NCI-H82 treated with DMSO at 0.1 percent for 48 hours (cell line): Measurements from ENCODE around the gene RPS6KA4.
A peak's percentile ranks its signal among the peaks of the same experiment; 100 is the strongest.

Source experiments
- DNase-seq: peaks from one replicate; lab custom pipeline; 2025; ENCODE audit not compliant: unreplicated experiment; lab: John Stamatoyannopoulos, UW

Gene RPS6KA4

DNA sequence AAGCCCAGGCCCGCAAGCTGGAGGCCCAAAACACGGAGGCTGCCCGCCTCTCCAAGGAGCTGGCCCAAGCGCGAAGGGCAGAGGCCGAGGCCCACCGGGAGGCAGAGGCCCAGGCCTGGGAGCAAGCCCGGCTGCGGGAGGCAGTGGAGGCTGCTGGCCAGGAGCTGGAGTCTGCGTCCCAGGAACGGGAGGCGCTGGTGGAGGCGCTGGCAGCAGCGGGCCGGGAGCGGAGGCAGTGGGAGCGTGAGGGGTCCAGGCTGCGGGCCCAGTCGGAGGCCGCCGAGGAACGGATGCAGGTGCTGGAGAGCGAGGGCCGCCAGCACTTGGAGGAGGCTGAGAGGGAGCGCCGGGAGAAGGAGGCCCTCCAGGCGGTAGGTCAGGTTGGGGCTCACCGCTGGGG lies 14.2 kb upstream of the RPS6KA4 start:
- no peak for DNase-seq

- DNase-seq = no peak
These were observed 11.6 kb upstream of the RPS6KA4 start for GRCh38 chr11:64347193-64347867.

DNA sequence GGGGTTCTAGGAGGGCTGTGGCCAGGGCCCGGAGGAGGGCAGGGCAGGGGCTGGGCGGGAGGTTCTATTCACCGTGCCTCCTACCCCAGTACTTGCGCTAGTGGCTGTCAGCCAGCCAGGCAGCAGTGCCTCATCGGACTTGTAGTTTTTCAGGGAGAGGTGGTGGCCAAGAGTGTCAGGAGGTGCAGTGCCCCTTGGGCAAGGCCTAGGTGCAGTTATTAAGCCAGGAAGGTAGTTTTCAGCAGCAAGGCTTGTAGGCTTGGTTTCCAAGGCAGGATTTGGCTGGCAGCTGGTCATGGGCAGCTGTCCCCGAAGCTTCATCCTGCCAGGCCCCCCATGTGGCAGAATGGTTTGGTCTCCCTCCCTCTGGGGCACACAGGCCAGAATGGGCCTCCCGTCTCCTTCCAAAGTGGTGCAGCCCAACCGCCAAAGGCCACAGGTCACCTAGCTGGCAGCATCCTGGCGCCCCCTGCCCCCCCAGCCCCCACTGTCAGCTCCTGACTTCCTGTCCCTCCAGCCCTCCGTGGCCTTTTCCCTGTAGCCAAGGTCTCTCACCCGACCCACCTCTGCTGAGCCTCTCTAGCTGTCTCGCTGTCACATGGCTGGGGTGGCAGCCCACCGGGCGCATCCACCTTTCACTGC lies 10.5 kb upstream of the RPS6KA4 start:
- DNase-seq = no peak

- no peak for DNase-seq
These were observed 10.0 kb upstream of the RPS6KA4 start for GRCh38 chr11:64349025-64349387.

DNA sequence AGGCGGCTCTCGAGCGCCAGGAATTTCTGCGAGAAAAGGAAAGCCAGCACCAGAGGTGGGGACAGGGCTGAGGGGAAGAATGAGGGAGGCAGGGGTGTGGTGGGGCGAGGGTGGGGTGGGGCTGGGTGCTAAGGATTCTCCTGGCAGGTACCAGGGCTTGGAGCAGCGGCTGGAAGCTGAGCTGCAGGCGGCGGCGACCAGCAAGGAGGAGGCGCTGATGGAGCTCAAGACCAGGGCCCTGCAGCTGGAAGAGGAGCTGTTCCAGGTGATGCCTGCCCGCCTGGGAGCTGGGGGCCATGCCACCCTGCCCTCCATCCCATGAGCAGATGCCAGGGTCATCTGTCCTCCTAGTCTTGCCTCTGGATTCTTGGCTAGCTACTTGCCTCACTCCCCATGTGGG lies 9.6 kb upstream of the RPS6KA4 start:
- no peak for DNase-seq

DNA sequence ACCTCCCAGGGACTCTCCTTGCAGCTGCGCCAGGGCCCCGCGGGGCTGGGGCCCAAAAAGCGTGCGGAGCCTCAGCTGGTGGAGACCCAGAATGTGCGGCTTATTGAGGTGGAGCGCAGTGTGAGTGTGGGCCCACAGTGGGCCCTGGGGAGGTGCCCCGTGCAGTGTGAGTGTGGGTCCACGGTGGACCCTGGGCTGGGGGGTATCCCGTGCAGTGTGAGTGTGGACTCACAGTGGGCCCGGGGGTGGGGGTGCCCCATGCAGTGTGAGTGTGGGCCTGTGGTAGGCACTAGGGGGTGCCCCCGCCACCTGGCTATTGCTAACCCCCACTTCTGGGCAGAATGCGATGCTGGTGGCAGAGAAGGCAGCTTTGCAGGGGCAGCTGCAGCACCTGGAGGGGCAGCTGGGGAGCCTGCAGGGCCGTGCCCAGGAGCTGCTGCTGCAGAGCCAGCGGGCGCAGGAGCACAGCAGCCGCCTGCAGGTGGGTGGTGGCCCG lies 7.8 kb upstream of the RPS6KA4 start:
- DNase-seq = no peak

DNA sequence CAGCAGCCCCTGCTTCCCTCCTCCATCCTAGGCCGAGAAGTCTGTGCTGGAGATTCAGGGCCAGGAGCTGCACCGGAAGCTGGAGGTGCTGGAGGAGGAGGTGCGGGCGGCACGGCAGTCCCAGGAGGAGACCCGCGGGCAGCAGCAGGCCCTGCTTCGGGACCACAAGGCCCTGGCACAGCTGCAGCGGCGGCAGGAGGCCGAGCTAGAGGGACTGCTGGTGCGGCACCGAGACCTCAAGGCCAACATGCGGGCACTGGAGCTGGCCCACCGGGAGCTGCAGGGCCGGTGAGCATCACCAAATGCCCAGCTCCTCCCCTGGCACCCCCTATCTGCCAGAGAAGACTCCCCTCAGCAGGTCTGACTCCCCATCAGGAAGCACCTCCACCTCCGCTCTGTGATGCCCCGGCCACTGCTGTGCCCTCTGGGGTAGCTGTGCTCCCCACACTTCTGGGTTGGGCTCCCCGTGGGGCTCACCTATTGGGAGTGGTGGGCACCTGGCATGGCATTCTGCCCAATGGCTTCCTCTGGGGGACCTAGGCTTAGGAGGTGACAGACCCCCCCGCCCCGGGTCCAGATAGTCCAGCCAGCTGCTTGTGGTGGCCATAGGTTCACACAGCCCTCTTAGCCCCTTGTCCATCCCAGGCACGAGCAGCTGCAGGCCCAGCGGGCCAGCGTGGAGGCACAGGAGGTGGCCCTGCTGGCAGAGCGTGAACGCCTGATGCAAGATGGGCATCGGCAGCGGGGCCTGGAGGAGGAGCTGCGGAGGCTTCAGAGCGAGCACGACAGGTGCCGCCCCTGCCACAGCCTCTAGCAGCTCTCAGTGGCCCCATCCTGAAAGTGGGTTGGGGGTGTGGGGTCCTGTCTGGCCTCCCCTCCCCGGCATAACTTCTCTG lies 6.6 kb upstream of the RPS6KA4 start:
- DNase-seq = no peak

DNA sequence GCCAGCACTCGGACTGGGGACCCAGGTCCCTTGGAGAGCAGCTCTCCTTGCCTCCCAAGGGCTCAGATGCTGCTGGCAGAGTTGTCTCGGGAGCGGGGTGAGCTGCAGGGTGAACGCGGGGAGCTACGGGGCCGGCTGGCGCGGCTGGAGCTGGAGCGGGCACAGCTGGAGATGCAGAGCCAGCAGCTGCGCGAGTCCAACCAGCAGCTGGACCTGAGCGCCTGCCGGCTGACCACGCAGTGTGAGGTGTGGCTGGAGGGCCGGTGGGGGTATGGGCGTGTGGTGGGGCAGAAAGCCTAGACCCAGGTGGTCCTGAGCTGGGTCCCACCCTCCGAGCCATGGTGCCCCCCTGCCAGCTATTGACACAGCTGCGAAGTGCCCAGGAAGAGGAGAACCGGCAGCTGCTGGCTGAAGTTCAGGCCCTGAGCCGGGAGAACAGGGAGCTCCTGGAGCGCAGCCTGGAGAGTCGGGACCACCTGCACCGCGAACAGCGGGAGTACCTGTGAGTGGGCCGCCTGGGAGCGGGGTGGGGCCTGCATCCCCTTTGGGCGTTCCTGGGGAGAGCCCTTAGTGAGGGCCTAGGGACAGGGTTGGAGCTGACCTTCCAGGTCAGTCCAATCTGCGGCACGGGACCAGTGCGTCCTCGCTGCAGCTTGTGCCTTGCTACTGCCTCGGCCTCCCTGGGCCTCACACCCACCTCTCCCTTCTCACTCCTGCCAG lies 5.8 kb upstream of the RPS6KA4 start:
- no peak for DNase-seq

GRCh38 chr11:64353715-64354506 lies 5.1 kb upstream of the RPS6KA4 start:
- no peak for DNase-seq

DNA sequence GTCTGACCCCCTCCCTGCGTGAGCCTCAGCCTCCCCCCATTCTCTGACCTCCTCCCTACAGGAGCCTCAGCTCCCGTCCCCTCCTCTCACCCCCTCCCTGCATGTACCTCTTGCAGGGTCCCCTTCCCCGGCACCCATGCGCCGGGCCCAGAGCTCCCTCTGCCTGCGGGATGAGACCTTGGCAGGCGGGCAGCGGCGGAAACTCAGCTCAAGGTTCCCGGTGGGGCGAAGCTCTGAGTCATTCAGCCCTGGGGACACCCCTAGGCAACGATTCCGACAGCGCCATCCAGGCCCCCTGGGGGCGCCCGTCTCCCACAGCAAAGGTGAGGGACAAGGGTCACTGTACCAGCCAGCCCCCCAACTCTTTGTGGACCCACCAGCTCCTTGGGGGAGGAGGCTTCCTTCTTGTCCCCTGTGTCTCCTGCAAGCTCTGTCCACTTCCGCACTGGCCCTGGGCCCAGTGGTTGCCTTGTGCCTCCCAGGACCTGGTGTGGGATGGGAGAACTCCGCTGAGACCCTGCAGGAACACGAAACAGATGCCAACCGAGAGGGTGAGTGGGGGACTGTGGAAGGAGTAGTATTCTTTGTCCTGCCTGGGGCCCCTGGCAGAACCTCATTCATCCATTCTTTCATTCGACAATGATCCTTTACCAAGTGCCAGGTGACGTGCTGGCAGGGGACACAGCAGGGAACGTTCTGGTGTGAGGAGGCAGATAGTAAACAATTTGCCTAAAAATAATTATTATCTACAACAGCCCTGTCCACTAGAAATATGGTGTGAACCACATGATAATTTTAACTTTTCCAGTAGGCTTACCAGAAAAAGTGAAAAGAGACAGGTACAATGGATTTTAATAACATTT lies 3.7 kb upstream of the RPS6KA4 start:
- peak; percentile 20 for DNase-seq

GRCh38 chr11:64356498-64357411 lies 2.2 kb upstream of the RPS6KA4 start:
- DNase-seq = peak; percentile 27

DNA sequence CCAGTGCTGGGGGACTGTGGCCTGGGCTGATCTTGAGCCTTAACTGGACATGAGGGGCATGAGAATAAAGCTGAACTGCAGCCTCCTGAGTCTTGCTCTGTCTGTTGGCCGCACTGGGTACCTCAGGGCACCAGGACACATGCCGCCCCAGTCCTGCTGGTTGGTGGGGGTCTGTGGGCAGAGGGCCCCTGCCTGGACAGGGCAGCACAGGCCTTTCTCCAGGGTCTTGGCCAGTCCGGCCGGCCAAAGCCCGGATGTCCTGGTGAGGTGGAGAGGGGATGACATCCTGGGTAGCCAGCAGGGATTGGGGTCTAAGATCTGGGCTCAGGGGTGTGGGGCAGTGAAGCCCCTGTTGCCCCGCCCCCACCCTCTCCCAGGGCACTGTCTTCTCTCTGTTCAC lies 1.5 kb upstream of the RPS6KA4 start:
- DNase-seq = no peak

DNA sequence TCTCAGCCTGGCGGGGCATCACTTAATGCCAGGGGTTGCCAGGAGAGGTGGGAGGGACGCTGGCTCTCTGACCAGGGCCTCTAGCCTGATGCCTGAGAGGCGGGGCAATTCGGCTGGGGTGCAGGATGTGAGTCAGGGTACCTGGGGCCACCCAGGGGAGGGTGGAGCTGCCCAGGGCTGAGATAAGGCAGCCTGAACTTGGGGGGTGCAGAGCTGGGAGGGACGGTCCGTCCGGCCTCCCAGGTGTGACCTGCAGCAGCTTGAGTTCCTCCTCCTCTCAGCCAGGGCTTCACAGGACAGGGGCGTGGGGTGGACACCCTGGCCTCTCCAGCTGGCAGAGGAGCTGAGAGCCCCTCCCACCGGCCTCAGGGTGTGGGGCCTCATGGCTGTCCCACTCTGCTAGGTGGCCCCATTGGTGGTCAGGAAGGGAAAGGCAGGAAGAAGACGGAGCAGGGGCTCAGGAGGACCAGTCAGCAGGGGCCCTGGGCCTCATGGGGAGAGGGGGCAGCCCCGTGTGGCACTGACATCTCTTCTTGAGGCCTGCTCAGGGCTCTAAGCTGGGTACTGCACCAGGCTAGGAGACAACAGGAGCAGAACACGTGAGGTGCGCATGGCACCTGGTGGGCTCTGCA lies 942 bp upstream of the RPS6KA4 start:
- DNase-seq = no peak

DNA sequence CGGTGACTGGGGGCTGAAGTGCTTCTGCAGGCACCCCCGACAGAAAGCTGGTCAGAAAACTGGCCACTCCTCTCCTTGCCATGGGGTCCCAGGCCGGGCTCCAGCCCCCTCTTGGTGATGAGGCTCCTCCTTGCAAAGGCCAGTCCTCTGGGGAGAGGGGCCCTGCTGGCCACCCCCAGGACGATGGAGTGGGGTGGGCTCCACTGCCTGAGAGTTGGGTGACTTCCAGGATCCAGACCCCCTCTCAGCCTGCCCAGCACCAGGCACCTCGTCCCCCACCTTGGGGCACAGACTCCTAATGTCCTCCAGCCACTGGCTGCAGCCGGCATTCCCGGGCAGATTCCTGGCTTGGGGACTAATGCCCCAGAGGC lies 441 bp upstream of the RPS6KA4 start:
- DNase-seq = no peak

DNA sequence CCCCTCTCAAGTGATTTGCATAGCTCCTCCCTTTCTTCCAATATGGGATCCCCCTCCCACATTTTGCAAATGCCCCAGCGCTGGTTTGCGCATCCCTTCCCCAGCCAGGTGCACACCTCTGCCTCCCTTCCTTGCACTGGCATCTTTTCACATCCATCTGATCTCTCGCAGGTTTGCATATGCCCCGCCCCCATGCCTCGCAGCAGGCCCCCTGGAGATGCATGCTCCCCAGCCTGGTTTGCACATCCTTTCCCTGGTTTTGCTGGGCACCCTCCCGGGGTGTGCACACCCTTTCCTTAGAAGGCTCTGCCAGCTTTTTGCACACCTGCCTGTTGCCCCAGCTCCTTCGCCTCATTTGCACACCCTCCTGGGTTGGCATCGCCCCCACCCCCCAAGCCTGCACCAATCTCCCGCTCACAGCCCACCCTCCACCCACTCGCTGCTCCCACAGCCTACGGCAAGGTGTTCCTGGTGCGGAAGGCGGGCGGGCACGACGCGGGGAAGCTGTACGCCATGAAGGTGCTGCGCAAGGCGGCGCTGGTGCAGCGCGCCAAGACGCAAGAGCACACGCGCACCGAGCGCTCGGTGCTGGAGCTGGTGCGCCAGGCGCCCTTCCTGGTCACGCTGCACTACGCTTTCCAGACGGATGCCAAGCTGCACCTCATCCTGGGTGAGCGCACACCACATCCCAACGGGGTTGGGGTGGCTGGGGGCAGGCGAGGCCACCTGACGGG lies 917 bp downstream of the RPS6KA4 start:
- DNase-seq = no peak

DNA sequence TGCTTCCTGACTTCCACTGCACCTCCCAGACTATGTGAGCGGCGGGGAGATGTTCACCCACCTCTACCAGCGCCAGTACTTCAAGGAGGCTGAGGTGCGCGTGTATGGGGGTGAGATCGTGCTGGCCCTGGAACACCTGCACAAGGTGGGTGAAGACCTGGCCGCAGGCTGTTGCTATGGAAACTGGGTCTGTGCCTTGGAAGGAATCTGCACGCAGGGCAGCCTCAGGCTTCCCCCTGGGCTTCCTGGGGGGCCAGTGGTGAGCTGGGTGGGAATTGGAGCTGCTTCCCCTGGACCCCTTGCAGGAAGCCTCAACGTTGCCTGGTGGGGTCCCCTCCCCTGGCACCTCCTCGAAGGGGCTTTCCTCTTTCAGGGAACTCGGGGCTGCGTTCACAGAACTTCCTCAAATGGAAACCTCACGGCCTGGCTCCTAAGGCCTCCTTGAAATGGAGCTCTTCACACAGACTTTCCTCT lies 1.5 kb downstream of the RPS6KA4 start:
- no peak for DNase-seq

GRCh38 chr11:64361659-64362058 lies 2.7 kb downstream of the RPS6KA4 start:
- DNase-seq = no peak
